Keratinocyte (primary cell): Measurements from ENCODE around the gene LCP2. TPM values are rescaled to one million over a fixed set of nuclear protein-coding genes. Genes with fewer than 3 reads are reported as not detected.

Experiments
- DNase-seq: peaks from one replicate; pipeline ENCODE4 v3.0.0-alpha.2; 2011; ENCODE audit warnings: low read depth, missing footprints, low spot score
- FAIRE-seq: peaks from 2 replicates; lab custom pipeline; 2011; peaks lifted over from hg19 to GRCh38; lab: Jason Lieb, UNC
- H2AFZ ChIP-seq: 2 replicates; pipeline ENCODE4 v1.6.0; 2012; ENCODE audit warnings: low read length, control low read depth, inconsistent platforms; ENCODE audit not compliant: control insufficient read depth
- H3K27ac ChIP-seq: 2 replicates; pipeline ENCODE4 v1.5.1; 2011; ENCODE audit warnings: low read length; ENCODE audit not compliant: control insufficient read depth, insufficient read depth
- H3K27me3 ChIP-seq: 3 replicates; pipeline ENCODE4 v1.6.0; 2011; ENCODE audit warnings: low read length; ENCODE audit not compliant: control insufficient read depth, insufficient read depth; ENCODE audit errors: extremely low read depth
- H3K36me3 ChIP-seq, 2 experiments: 2 replicates in 1 of 2; 3 replicates in 1 of 2; pipeline ENCODE4 v1.5.1; 2011; ENCODE audit warnings: low read length in 2 of 2, mild to moderate bottlenecking in 1 of 2; ENCODE audit not compliant: control insufficient read depth in 2 of 2, insufficient read depth in 2 of 2; ENCODE audit errors: extremely low read depth in 1 of 2
- H3K4me1 ChIP-seq: 3 replicates; pipeline ENCODE4 v1.5.1; 2011; ENCODE audit warnings: low read length; ENCODE audit not compliant: control insufficient read depth, insufficient read depth; ENCODE audit errors: extremely low read depth
- H3K4me2 ChIP-seq: 3 replicates; pipeline ENCODE4 v1.6.0; 2011; ENCODE audit warnings: low read depth, low read length; ENCODE audit not compliant: control insufficient read depth, insufficient read depth; ENCODE audit errors: extremely low read depth
- H3K4me3 ChIP-seq, 3 experiments: fragments of 200-600 bp in 1 of 3; sonication (generic) in 1 of 3; 2 replicates in 2 of 3; 3 replicates in 1 of 3; pipeline ENCODE4 v1.5.1; 2011 to 2016; ENCODE audit warnings: low read length in 3 of 3, mild to moderate bottlenecking in 3 of 3, control low read depth in 2 of 3, inconsistent platforms in 1 of 3, low read depth in 1 of 3, mixed read lengths in 1 of 3, mixed run types in 1 of 3, moderate library complexity in 1 of 3; ENCODE audit not compliant: control insufficient read depth in 2 of 3, insufficient read depth in 2 of 3; ENCODE audit errors: extremely low read depth in 1 of 3
- H3K79me2 ChIP-seq: 2 replicates; pipeline ENCODE4 v1.6.0; 2012; ENCODE audit warnings: low read length; ENCODE audit not compliant: control insufficient read depth, insufficient read depth
- H3K9ac ChIP-seq: 3 replicates; pipeline ENCODE4 v1.6.0; 2011; ENCODE audit warnings: low read length; ENCODE audit not compliant: control insufficient read depth, insufficient read depth; ENCODE audit errors: extremely low read depth
- H3K9me1 ChIP-seq: 3 replicates; pipeline ENCODE4 v1.6.0; 2011; ENCODE audit warnings: low read length; ENCODE audit not compliant: control insufficient read depth, insufficient read depth; ENCODE audit errors: extremely low read depth
- H3K9me3 ChIP-seq: 2 replicates; pipeline ENCODE4 v1.5.1; 2012; ENCODE audit warnings: low read depth, low read length; ENCODE audit not compliant: control insufficient read depth
- H4K20me1 ChIP-seq: 3 replicates; pipeline ENCODE4 v1.6.0; 2011; ENCODE audit warnings: low read length; ENCODE audit not compliant: control insufficient read depth, insufficient read depth; ENCODE audit errors: extremely low read depth
- CTCF ChIP-seq, 3 experiments: IDR thresholded peaks in 1 of 3; conservative IDR thresholded peaks in 1 of 3; optimal IDR thresholded peaks in 1 of 3; 2 replicates in 2 of 3; 3 replicates in 1 of 3; pipeline versions ENCODE3 to v1.5.1; 2011; ENCODE audit warnings: low read length in 3 of 3, mild to moderate bottlenecking in 3 of 3, moderate library complexity in 2 of 3, control low read depth in 1 of 3, inconsistent platforms in 1 of 3; ENCODE audit not compliant: insufficient read depth in 2 of 3; ENCODE audit errors: extremely low read depth in 1 of 3
- EZH2 ChIP-seq: IDR thresholded peaks from one replicate; pipeline ENCODE4 v1.6.1; 2012; ENCODE audit warnings: inconsistent platforms, mild to moderate bottlenecking, low read length, moderate library complexity
- dilution Hi-C: fragments of 300-500 bp; cut with MboI; formaldehyde crosslinking; loops from one replicate; pipeline ENCODE4 v1.7.0; 2020; ENCODE audit warnings: low sequenced_read_pairs; ENCODE audit not compliant: extremely low pct_ligation_motif_present
- polyA plus RNA-seq, 5 experiments: library from polyadenylated mRNA; depleted of rRNA in 3 of 5; stranded (reverse) in 3 of 5; stranded (forward) in 1 of 5; unstranded in 1 of 5; fragments of >200 nt; gene quantifications; 1 replicate in 1 of 5; 2 replicates in 3 of 5; 3 replicates in 1 of 5; pipeline versions ENCODE4 v1.2.1 to v1.2.3, GENCODE V29; 2011 to 2012; ENCODE audit warnings: missing spikeins in 2 of 5, low read depth in 1 of 5, low replicate concordance in 1 of 5

Gene LCP2
- polyA plus RNA-seq, 1 donor (not counting 4 experiments of a cell fraction or from before 2014, with no cell fraction given), result not detected

- Histone ChIP-seq H3K9me1 (no peaks in the 10 kb centered on the region), H4K20me1 (no peaks in the 10 kb centered on the region), H3K79me2 (no peaks in the 10 kb centered on the region), H3K36me3 (no peaks in the 10 kb centered on the region), H3K27me3 (no peaks in the 10 kb centered on the region), H3K4me1 (no peaks in the 10 kb centered on the region), H3K9me3 (no peaks in the 10 kb centered on the region), H3K27ac (no peak overlapping the region), H3K4me3 (no peak overlapping the region), H2AFZ (no peak overlapping the region), H3K9ac (no peak overlapping the region), H3K4me2 (no peak overlapping the region)
- no peak for DNase-seq
- no peak for TF ChIP-seq EZH2
- no peak for TF ChIP-seq CTCF (optimal IDR thresholded peaks at IDR 0.05 in 1 of 3, IDR thresholded peaks at IDR 0.05 in 1 of 3, conservative IDR thresholded peaks at IDR 0.05 in 1 of 3; ENCODE audit: extremely low read depth in 1 of 3, insufficient read depth in 2 of 3, low read length in 3 of 3)
- dilution Hi-C loops, result no loop called here
- no peak for FAIRE-seq
Measured at GRCh38 chr5:170305646-170306025, 8.1 kb upstream of the LCP2 start.

GRCh38 chr5:170305016-170305645, 7.6 kb upstream of the LCP2 start:
- Histone ChIP-seq H3K27ac (no peak overlapping the region), H3K27me3 (no peaks in the 10 kb centered on the region), H3K4me2 (no peak overlapping the region), H3K4me3 (no peak overlapping the region), H3K9me3 (no peaks in the 10 kb centered on the region), H3K36me3 (no peaks in the 10 kb centered on the region), H3K9me1 (no peaks in the 10 kb centered on the region), H3K9ac (no peak overlapping the region), H3K4me1 (no peaks in the 10 kb centered on the region), H4K20me1 (no peaks in the 10 kb centered on the region), H2AFZ (no peak overlapping the region), H3K79me2 (no peaks in the 10 kb centered on the region)
- TF ChIP-seq CTCF (optimal IDR thresholded peaks at IDR 0.05 in 1 of 3, IDR thresholded peaks at IDR 0.05 in 1 of 3, conservative IDR thresholded peaks at IDR 0.05 in 1 of 3; ENCODE audit: extremely low read depth in 1 of 3, insufficient read depth in 2 of 3, low read length in 3 of 3), result no peak
- no peak for TF ChIP-seq EZH2
- dilution Hi-C loops, result no loop called here
- FAIRE-seq (no peak), DNase-seq (no peak)
